GM12801 (cell line): ENCODE data around the gene USB1.

Experiments
- TF ChIP-seq, protein P1 (sequence below): IDR thresholded peaks from one replicate; pipeline ENCODE4 v1.5.1; 2011; ENCODE audit warnings: control low read depth; ENCODE audit not compliant: insufficient read length; ENCODE audit errors: extremely low read depth

Gene USB1

GRCh38 chr16:58027916-58028455, 26.8 kb downstream of the USB1 start:
- TF ChIP-seq, protein P1, sequence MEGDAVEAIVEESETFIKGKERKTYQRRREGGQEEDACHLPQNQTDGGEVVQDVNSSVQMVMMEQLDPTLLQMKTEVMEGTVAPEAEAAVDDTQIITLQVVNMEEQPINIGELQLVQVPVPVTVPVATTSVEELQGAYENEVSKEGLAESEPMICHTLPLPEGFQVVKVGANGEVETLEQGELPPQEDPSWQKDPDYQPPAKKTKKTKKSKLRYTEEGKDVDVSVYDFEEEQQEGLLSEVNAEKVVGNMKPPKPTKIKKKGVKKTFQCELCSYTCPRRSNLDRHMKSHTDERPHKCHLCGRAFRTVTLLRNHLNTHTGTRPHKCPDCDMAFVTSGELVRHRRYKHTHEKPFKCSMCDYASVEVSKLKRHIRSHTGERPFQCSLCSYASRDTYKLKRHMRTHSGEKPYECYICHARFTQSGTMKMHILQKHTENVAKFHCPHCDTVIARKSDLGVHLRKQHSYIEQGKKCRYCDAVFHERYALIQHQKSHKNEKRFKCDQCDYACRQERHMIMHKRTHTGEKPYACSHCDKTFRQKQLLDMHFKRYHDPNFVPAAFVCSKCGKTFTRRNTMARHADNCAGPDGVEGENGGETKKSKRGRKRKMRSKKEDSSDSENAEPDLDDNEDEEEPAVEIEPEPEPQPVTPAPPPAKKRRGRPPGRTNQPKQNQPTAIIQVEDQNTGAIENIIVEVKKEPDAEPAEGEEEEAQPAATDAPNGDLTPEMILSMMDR, result no peak

DNA sequence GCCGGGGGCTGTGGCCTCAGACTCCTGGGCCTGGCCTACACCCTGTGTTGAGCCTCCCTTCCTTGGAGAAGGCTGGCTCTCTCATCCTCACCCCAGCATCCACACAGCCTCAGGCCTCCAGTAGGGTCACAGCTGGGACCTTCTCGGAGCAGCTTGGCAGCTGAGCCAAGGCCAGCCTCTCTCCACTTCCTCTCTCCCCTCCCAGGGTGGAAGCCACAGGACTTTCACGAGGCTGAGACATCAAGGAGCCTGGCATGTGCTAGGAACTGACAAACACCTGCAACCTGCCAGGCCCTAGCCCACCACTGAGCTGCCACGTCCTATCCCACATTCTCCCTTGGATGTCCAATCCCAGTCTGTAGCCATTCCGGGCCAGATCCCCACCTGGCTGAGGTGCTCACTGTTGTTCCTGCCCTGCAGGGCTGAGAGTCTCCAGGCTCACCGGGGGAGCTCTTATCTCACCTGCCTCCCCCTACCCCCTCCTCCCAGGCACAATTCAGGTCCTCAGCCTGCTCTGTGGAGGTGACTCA, 27.4 kb downstream of the USB1 start:
- TF ChIP-seq, protein P1, result no peak

GRCh38 chr16:58029410-58029809, 28.2 kb downstream of the USB1 start:
- TF ChIP-seq, protein P1, result no peak

- TF ChIP-seq, protein P1, result no peak
Observed at GRCh38 chr16:58030136-58030840, 29.1 kb downstream of the USB1 start.

- TF ChIP-seq, protein P1, result no peak
Observed at GRCh38 chr16:58031016-58031800, 30.0 kb downstream of the USB1 start.

GRCh38 chr16:58032710-58033293, 31.6 kb downstream of the USB1 start:
- TF ChIP-seq, protein P1, result no peak

DNA sequence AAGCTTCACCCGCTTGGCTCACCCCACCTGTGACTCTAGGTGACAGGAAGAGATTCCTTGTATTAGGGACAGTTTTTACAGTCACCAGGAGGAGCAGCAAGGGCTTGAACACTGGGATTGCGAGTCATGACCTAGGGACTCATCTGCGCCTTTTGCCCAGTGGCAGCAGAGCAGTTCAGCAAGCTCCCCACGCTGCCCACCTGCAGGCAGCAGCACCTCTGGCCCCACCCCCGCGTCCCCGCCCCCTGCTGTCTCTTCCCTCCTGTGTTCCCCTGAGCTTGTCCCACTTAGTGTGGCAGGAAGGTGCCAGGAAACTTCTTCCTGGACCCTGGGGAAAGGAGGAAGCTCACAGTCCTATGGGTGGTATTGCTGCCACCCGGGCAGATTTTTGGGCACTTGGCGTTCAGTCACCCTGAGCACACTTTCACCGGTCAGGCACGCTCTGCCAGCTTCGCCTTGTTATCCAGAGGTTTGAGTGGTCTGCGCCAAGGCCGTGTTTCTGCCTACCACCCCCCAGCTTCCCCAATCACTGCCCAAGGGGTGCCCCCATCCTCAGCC, 33.0 kb downstream of the USB1 start:
- TF ChIP-seq, protein P1, result no peak
